Fibroblast of skin of left biceps (primary cell): Measurements from ENCODE around the gene CNTN4.

ENCODE experiments used
- DNase-seq, 2 experiments: peaks; one replicate each; pipeline ENCODE4 v3.0.0-alpha.2; 2013; ENCODE audit warnings: low read depth in 2 of 2

CNTN4 gene

DNA sequence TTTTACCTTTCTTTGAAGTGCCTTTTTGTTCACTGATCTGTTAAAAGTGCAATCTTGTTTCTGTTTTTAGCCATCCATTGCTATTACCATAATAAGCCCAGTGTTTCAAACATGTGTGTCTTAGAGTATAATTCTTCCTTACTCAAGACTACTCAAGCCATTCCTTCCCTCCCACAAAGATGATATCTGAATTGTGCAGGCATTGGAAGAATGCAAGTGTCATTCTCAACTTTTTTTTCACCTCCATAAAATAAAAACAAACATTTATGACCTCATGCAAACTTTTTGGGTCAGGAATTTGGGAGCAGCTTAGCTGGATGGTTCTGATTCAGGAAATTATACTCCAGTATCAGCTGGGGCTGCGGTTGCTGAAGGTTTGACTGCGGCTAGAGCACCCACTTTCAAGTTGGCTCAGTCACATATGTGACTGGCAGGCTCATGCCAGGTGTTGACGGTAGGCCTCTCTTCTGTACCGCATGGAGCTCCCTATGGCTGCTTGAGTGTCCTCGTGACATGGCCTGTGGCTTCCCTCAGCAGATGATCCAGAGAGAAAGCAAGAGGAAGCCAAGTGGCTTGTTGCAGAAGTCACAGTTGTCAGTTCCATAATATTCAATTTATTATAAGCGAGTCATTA, 490.8 kb downstream of the CNTN4 start:
- no peak for DNase-seq

DNA sequence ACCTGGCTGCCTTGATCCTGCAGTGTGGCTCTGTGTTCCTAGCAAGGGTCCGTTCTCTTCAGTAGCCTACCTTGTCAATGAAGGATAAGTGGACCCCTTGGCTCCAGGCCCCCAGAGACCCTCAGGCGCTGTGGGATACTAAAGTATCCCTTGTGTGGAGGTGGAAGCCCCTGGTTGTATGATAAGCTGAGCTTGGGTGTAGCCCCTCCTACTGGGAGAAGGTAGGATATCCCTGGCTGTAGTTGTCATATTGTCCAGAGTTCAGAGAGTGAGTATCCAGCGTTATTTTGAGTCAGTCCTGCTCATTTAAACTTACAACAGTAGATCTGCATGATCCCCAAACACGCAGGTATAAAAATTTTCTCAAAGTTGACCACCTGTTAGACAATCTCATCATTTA, 496.8 kb downstream of the CNTN4 start:
- DNase-seq, result no peak

DNA sequence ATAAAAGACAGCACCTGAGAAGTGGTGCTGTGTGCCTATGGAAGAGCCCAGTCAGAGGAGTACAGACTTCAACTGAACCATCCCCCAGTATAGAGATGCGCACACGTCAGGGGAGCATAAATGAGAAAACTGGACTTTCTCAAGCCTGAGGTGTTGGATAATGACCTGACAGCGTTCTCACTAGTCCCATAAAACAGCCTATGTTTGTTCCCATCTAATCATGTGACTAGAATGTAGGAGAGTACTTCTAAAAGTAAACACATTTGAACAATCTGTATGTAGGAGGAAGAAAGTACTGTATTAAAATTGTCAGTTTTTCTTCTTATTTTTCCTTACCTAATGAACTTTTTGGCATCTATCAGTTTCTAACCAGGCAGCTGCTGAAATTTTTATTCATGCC, 498.9 kb downstream of the CNTN4 start:
- no peak for DNase-seq

DNA sequence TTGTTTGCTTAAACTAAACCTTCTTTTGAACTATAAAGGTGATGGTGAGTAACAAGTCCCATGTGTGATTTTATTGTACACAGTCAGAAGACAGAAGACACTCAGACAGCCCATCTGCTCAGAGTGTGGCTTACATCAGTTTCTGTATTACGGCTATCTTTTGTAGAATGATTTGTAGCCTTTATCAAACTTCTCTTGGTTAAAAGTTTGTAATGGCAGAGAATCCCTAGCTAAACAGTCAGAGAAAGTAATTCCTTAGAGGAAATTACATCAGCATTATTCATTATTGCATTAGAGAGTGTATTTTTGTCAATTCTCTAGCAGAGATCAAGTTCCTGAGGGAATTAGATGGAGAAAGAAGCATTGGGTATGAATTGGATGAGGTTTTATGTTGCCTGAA, 500.8 kb downstream of the CNTN4 start:
- no peak for DNase-seq

DNA sequence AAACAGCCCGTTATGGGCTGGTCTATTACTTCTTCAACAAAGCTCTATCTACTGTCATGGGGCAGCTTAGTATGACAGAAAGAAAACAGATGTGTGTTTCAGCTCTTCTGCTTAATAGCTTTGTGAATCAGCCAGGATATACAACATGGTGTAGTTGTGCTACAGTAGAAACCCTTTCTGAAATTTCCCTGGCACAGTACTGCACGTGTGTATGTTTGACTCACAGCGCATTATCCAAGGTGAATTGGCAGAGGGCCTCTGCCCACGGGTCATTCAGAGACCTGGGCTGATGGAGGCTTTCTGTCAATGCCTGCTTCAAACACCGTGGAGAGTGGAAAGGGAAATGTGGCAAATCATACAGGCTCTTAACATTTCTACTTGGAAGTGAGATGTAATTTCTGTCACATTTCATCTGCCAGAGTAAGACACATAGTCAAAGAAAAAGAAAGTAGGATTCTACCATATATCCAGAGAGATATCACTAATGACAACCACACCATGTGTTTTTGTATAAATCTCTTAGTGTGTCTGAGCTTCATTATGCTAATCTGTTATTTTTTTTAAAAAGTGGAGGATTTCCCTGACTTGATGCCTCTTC, 505.1 kb downstream of the CNTN4 start:
- DNase-seq, result no peak

DNA sequence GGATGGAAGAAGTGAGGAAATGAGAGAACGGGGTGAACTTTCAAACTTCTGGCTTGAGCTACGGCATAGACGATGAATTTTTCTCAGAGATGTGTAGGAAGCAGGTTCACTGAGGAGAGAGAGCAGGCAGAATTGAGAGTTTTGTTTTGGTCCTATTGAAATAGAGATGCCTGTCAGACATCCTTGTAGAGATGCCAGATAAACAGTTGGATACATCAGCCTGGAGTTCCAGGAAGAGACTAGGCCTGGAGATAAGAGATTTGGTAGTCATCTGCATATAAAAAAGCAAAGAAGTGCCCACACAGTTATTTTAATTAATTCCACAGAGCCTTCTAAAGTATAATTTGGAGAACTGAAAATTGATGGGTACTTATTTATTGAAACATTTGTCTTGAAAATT, 515.9 kb downstream of the CNTN4 start:
- DNase-seq, result no peak

DNA sequence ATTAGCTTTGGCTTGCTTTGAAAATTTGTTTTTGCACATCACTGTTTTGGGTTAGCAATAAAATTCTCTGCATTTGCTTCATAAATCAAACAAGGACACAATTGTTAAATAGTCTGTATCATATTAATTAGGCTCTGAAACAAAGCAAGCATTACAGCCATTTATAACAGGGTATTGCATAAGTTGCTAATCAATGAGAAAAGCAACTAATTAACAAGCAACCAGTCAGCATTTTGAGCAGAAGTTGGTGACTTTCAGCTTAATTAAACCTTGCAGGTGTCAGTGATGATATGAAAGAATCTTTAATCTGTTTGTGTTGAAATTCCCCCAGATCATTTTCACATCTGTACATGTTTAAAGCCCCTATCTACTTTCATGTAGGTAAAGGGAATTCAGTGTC, 516.4 kb downstream of the CNTN4 start:
- DNase-seq, result no peak

DNA sequence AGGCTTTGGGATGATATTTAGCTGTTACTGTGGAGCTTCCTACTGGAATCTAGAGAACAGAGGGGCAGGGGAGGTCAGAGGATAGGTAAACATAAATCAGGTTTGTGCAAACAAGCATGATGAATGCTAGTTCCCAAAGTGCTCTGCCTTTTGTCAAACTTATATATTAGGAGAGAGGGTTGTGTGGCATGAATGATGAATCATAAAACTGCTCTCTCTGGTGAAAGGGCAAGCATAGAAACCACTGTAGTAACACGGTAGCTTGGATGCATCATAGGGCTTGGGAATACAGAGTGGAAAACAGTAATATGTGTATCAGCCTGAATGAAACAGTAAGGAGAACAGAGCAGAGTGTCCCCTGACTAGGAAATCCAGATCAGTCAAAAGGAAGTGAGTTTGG, 524.8 kb downstream of the CNTN4 start:
- DNase-seq, result no peak

DNA sequence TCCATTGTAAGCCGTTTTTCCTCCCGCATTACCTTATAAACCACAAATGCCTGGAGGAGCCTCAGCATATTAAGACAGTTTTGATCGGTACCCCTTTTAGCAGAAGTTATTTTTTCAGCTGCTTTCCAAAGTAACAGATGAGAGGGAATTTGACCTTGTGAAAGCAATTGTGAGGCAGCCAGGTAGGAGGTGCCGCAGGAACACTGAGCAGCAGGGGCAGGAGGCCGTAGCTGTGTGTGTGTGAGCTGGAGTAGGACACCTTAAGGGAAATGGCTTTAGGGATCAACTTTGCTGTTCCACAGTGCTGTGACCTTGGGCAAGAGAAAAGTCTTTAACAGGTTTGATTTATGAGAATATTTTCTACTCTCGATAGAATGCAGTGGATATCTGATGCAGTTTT, 529.5 kb downstream of the CNTN4 start:
- no peak for DNase-seq

DNA sequence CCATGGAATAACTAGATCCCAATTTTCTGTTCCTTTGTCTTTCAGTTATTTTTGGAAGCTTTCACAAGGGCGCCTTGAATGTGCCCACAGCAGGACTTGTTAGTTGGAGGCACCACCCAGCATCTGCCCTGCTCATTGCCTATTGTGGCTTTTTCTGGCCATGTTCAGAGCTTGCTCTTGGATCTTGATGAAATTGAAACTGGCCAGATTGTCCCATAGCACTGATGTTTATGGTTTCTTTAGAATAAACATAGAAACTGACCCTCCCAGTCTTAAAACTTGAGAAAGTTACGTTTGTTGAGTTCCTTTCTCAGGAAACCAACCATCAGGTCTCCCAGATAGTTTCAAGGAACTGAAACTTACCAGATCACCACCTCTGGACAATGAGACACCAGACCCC, 536.8 kb downstream of the CNTN4 start:
- DNase-seq, result no peak

DNA sequence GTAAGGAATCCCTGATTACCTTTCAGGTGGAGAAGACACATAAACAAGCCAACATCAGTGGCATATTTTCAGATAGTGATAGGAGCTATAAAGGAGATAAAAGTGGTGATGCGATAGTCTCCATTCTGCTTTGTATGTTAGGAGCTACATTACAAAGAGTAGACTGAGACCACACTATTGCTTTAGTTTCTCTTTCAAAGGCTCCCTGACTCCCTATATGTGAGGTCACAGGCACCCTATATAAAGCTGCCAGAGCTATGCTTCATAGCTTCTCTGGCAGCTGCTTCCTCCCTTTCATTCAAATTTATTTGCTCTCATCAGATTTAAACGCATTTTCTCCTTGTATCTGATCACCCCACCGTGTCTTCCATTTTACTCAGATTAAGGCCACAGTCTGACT, 544.9 kb downstream of the CNTN4 start:
- no peak for DNase-seq

DNA sequence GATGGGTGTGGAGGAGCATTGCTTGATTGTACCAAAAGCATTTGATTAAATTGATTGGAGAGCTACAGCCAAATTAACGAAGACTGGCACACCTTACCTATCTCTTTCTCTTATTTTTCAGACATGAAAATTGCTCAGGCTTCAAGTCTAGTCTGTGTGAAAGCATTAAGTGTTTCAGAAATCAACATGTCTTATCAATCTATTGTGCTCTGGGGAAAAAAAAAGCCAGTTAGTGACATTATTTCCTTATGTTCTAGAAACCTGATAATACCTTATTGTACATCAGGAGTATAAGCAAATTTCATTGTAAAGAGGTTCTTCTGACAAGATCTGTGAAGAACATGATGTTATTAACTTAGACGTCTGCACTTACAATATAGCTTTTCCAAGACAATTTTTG, 546.3 kb downstream of the CNTN4 start:
- DNase-seq, result no peak

DNA sequence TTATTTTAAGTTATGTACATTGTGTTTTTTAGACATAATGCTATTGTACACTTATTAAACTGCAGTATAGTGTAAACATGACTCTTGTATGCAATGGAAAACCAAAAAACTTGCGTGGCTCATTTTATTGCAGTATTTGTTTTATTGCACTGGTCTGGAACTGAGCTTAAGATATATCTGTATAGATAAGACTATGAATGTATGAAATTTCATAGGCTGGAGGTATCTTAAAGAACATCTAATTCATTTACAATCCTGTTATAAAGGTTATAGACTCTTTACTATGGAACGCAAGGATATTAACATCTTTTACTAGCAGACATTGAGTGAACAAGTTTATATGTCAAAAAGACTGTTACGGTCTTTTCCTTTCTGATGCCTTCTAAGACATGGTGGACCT, 552.1 kb downstream of the CNTN4 start:
- DNase-seq, result no peak

DNA sequence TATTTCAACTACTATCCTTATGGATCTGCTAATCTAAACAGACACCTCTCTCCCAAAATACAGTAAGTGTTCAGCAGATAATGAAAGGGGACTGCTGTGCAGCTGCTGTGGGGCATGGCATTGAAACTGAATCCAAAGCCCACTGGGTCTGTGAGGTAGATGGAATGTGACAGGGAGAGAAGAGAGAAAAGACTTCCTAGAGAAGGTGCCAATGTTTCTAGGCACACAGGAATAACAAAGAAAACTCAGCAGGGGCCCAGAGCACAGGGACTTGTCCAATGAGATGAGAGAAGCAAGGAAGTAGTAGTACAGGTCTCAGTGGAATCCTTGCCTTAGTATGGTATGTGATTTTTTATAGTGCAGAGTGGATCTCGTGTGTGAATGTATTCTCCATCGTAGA, 553.7 kb downstream of the CNTN4 start:
- no peak for DNase-seq

DNA sequence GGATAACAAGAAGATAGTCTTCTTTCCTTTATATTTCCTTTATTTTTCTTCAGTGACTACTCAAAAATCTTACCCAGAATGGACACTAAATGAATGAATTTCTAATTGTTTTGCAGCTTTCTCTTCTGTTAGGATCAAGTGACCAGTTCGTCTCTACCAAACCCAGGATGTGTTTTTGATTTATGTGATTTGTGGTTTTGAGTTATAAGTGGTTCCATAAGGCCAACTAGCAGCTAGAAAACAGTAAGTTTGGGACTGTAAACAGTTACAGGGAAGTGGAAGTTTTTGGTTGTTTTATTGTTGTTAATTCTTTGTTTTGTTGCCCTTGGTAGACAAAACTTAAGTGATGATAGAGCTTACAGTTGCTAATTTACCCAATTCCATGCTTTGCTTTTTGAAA, 555.0 kb downstream of the CNTN4 start:
- DNase-seq, result no peak

DNA sequence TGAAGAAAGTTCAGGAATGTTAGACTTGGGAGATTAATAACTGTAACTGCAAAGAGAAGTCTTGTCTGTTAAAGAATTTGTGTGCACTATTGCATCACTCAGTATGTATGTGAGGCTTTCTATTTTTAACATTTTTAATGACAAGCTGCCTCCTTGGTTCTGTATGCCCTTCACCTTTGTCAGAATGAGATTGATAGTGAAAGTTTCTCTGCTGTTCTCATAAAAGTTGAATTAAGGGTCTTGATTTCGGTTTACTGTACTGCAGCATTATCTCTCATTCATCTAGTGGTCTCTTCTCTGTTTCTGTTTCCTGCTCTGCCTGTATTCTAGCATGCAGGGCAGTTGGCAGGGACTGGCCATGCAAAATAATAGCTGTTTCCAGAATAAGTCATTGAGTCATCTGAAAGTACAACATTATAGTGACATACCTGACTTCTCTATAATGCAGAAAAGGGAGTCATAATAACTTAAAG, 556.6 kb downstream of the CNTN4 start:
- no peak for DNase-seq

DNA sequence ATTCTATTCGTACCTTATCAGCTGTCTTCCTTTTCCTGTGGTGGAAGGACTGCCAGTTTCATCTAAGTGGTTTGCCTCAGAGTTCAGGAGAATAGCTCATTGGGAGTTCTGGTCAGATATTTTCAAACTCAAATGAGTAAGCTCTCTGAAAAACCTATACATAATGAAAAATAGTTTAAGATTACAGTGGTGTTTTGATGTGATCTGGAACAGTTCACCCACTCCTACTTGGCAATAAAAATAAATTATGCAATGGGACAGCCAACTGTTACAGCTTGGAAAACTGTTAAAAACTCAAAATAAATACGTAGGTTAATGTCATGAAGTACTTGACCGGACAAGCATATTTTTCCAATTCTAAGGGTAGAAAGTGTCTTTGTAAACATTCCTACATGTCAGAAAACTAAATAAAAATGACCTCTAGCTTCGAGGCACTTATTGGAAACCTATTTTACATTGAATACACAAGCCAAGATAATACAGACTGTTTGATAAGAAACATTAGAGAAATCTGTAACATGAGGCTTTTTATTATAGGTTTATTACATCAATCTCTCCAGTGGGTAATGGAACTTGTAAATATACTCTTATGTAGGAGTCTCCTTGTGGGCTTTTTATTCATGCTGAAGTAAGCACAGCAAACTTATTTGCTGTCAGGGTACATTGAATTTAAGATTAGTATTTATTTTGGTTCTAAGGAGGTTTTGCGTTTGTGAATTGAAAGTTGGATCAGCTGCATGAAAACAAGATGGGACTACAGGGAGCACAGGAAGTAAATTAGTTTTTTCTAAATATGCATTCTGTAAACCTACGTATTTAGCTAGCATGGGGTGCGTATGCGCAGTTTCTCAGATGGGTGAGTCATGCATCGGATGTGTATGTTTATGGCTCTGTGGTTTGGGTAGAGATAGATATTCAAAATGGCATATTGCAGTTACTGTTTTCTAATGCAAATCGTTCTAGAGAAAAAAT, 558.4 kb downstream of the CNTN4 start:
- DNase-seq, result no peak

DNA sequence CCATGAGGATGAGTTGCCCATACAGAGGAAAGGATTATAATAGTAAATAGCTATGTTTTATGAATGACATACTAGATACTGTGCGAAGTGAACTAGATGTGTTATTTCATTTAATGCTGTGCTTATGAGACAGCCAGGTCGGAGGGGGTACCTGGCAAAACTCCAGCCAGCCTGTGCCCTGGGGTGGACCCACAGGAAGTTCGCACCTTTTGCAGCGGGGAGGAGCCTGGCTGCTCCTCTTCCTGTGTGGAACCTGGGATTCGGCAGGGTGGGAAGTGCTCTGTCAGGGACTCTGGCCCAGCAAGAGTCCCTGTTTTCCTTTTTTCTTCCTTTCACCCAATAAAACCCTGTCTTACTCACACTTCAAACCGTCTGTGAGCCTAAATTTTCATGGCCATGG, 559.3 kb downstream of the CNTN4 start:
- DNase-seq, result no peak

DNA sequence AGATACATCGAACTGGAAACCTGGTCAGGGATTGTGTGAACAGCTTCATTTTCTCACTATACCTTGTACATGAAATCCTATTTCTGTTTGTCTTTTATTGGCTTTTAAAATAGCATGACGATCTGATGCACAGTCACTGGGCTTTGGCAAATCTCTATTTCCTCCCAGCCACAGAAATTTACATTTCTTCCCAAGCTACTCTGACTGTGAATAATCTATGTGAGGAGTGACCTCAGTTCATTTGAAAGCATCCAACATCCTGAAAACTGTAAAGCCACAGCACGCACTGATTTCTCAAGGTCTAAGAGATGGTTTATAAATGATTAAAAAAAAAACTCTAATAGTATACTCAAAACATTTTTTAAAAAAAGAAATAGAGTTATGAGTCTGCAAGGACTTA, 561.2 kb downstream of the CNTN4 start:
- DNase-seq, result no peak

DNA sequence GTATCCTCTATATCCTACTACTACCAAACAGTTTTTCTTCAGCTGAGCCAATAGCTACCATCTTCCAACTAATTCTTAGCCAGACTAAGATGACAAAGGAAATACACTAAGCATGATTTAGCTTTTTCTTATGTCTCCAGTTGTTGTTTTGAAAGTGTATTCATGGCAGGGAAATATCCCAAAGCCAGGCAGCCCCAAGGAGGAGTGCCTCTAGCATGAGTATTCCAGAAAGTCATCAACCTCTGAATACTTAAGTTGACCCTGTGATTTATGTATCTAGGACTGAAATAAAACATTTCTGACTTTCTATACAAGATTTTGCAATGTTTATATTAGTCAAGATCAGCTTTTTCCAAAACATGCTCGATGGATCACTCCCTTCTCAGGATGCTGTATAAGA, 562.4 kb downstream of the CNTN4 start:
- no peak for DNase-seq

DNA sequence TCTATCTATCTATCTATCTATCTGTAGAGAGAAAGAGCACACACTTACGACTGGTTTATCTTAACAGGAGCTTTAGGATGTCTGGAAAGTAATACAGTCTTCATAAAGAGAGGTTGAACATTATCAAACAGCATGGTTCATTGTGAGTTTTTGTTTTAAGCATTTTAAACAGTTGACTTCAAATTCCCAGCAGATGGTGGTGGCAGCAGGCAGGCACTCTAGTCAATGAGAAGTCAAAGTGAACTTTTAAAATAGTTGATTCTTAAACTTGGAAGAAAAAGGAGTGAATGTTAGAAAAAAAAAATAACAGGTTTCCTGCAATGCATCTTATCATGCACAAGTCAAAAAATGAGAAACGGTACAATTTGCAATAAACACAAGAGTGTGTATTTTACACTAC, 578.8 kb downstream of the CNTN4 start:
- no peak for DNase-seq

DNA sequence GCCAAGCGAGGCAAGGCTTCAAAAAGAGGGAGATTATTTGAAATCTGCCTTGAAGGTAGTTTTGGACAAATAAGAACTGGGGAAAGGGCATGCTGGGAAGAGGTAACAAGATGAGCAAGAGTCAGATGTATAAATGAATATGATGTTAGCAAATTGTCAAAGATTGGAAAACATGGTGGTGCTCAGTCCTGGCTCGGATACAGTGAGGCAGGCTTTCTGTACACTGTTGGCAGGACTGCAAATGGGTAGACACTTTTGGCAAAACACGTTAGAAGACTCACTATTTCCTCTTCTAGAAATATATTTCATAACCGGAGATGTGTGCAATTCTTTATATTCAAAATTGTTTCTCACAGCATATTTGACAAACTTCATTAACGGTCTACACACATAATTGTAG, 581.6 kb downstream of the CNTN4 start:
- no peak for DNase-seq

DNA sequence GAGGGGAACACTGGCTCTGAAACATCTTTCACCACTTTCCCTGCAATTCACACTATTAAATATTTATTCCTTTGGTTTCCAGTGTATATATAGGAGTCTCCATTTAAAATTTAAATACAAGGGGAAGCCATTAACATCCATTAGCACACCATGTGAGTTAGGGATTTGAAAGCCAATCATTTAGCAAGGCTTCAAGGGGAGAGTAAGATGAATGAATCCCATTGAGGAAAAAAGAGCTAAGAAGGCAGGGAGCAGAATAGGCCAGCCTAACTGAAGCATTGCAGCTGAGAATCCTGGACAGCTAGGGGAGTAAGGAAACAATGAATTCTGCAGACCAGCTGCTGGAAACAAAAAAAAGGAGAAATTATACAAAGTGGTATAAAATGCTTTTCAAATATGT, 585.4 kb downstream of the CNTN4 start:
- no peak for DNase-seq
